Measurements from ENCODE around the gene SYNGR1.

Gene SYNGR1

GRCh38 chr22:39427751-39428596 is 78.2 kb downstream of the SYNGR1 start:
- TF ChIP-seq CTCF (IDR thresholded peaks at IDR 0.05; ENCODE audit: low read depth, low read length), result no peak
- DNase-seq, result no peak
- Histone ChIP-seq H3K9me3 (ENCODE audit: severe bottlenecking) (no peaks in the 10 kb centered on the region), H3K27ac (no peak overlapping the region), H3K4me3 (ENCODE audit: low read depth, low read length) (no peak overlapping the region), H3K27me3 (ENCODE audit: insufficient read depth, low read depth, severe bottlenecking) (no peaks in the 10 kb centered on the region), H3K36me3 (peaks cover 40% of the 10 kb centered on the region)

- no peak overlapping the region for H3K4me3 ChIP-seq (ENCODE audit: low read depth, low read length)
- DNase-seq, result no peak
- peaks cover 41% of the 10 kb centered on the region for H3K36me3 ChIP-seq
- H3K9me3 ChIP-seq (ENCODE audit: severe bottlenecking), result no peaks in the 10 kb centered on the region
- no peaks in the 10 kb centered on the region for H3K27me3 ChIP-seq (ENCODE audit: insufficient read depth, low read depth, severe bottlenecking)
- H3K27ac ChIP-seq, result no peak overlapping the region
- TF ChIP-seq CTCF (IDR thresholded peaks at IDR 0.05; ENCODE audit: low read depth, low read length), result no peak
Measured at GRCh38 chr22:39428597-39429071, 78.8 kb downstream of the SYNGR1 start.

- DNase-seq, result no peak
Measured at GRCh38 chr22:39429186-39429585, 79.4 kb downstream of the SYNGR1 start.

GRCh38 chr22:39429916-39430575 is 80.3 kb downstream of the SYNGR1 start:
- no peak for DNase-seq
- peaks cover 36% of the 10 kb centered on the region for H3K36me3 ChIP-seq
- no peaks in the 10 kb centered on the region for H3K9me3 ChIP-seq (ENCODE audit: severe bottlenecking)
- no peak overlapping the region for H3K27ac ChIP-seq
- TF ChIP-seq CTCF (IDR thresholded peaks at IDR 0.05; ENCODE audit: low read depth, low read length), result no peak
- H3K4me3 ChIP-seq (ENCODE audit: low read depth, low read length), result no peak overlapping the region
- no peaks in the 10 kb centered on the region for H3K27me3 ChIP-seq (ENCODE audit: insufficient read depth, low read depth, severe bottlenecking)

More at GRCh38 chr22:39429186-39429585, 79.4 kb downstream of the SYNGR1 start:
- H3K9me3 ChIP-seq (ENCODE audit: severe bottlenecking), result no peaks in the 10 kb centered on the region
- TF ChIP-seq CTCF (IDR thresholded peaks at IDR 0.05; ENCODE audit: low read depth, low read length), result no peak
- H3K36me3 ChIP-seq, result peaks cover 39% of the 10 kb centered on the region
- no peak overlapping the region for H3K4me3 ChIP-seq (ENCODE audit: low read depth, low read length)
- H3K27ac ChIP-seq, result no peak overlapping the region
- H3K27me3 ChIP-seq (ENCODE audit: insufficient read depth, low read depth, severe bottlenecking), result no peaks in the 10 kb centered on the region

GRCh38 chr22:39430576-39431150 is 80.9 kb downstream of the SYNGR1 start:
- Histone ChIP-seq H3K36me3 (peaks cover 36% of the 10 kb centered on the region), H3K4me3 (ENCODE audit: low read depth, low read length) (no peak overlapping the region), H3K27ac (no peak overlapping the region), H3K9me3 (ENCODE audit: severe bottlenecking) (no peaks in the 10 kb centered on the region), H3K27me3 (ENCODE audit: insufficient read depth, low read depth, severe bottlenecking) (no peaks in the 10 kb centered on the region)
- no peak for DNase-seq
- TF ChIP-seq CTCF (IDR thresholded peaks at IDR 0.05; ENCODE audit: low read depth, low read length), result no peak

Data from WERI-Rb-1 (cell line).